ENCODE data around the gene KHK.
A peak's percentile ranks its signal among the peaks of the same experiment; 100 is the strongest.
"Not testable (repeated sequence)": the region's sequence is repeated elsewhere in the genome, so short reads cannot be mapped to it uniquely, and the experiment has no call there.

KHK gene

DNA sequence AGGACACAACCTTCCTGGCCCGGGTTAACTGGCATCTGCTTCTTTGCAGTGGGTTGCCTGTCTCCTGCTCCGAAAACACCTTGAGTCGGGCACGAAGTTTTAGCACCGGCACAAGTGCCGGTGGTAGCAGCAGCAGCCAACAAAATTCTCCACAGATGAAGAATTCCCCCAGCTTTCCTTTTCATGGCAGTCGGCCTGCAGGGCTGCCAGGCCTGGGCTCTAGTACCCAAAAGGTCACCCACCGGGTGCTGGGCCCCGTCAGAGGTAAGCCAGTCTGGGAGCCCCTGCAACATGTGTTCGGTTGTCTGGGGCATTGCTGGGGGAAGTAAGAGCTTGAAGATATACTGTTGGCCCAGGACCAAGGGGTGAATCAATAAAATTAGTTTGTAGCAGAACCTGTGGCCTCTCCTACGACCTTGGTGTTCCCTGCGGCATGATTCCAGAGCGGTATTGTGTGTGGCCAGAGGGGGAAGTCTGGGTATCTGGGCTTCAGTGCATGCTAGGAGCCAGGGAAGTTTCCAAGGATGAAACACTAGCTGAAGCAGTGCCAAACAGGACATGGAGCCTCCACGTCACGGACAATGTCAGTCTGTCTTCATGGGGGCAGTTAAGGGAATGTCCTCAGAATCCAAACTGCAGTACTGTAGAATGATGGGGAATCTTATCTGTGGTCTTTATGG lies 27.3 kb upstream of the KHK start:
- no peak for DNase-seq (ENCODE audit: low read depth in 2 of 2)

DNA sequence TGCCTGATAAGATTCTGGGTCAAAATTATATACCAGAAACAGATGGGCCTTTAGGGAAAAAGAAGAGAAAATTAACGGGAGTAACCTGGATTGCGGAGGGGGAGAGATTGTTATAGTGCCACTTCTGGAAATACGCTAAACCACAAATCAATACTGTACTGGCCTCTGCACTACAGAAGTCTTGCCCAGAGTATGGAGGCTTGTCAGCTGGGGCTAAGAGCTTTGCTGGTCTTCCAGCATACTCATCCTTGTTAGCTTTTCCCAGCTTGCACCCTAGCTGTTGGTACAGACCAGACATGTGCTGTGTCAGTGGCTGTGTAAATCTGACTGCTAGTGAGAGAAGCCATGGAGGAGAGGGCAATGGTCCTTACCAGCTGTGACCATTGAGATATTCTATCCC lies 26.2 kb upstream of the KHK start:
- DNase-seq (ENCODE audit: low read depth in 2 of 2) = no peak

DNA sequence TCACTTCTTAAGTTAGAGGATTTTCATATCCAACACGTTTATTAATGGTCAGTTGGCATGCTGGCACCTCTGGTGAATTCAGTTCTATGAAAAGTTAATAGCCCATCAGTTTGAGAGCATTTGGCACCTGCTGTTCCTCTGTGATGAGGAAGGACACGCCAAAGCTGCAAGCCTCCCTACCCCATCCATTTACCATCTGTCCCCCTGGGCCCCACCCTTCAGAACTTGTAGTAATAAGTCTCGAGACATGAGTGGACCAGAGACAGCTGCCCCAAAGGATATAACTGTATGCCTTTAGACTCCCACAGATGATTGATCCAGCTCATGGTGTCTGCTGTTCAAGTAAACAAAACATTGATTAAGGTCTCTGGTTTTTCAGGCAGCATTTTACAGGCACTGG lies 21.4 kb upstream of the KHK start:
- no peak for DNase-seq (ENCODE audit: low read depth in 2 of 2)

DNA sequence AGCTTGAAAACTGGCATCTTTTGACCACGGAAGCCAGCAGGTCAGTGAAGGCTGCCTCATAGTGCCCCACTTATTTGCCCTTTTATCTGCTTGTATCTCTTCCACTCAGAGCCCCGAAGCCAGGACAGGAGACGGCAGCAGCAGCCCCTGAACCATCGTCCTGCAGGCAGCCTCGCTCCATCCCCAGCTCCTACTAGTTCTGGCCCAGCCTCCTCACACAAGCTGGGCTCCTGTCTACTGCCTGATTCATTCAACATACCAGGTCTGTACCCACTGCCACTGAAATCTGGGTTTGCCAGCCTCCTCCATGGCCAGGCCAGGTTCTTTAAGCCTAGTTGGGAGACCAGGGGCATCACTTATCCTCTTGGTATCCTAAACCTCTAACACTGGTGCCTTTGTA lies 19.2 kb upstream of the KHK start:
- DNase-seq (ENCODE audit: low read depth in 2 of 2) = no peak

DNA sequence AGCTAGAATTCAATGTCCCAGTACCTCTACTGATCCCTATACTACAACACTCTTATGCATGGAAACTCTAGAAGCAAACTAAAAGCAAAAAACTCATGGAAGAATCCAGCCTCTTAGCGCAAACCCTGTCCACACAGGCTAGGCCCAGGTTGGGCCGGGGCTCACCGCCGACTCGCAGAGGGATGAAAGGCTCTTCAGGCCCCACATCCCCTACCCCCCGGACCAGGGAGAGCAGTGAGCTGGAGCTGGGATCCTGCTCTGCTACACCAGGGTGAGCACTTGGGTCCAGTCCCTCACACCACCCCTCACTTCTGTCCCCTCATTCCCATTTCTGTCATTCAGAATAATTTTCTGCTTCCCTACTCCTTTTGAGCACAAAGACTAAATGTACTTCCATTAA lies 17.1 kb upstream of the KHK start:
- DNase-seq (ENCODE audit: low read depth in 2 of 2) = no peak

DNA sequence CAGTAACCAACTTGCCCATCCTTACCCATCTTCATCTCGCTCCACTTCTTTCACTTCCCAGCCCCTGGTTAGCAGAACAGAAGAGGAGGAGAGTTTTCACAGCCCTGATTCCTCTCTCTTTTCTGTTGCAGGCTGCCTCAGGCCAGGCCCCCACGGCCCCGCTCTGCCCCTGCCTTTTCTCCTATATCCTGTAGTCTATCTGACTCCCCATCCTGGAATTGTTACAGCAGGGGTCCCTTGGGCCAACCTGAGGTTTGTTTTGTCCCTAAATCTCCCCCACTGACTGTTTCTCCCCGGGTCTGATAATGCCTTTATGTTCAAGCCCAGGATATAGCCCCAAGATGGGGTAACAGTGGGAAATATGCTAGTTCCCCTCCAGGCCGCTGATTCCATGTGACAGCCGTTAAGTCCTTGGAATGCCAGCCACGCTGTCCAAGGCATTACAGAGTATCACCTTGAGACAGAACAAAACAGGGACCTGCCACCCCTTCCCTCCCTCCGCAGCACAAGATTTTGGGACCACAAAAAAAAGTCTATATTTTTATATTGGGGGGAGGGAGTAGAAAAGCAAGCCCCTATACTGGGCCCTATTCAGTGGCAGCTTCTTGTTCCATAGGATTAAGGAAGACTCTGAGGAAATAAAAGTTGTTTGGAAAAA lies 16.5 kb upstream of the KHK start:
- DNase-seq (ENCODE audit: low read depth in 2 of 2) = no peak

DNA sequence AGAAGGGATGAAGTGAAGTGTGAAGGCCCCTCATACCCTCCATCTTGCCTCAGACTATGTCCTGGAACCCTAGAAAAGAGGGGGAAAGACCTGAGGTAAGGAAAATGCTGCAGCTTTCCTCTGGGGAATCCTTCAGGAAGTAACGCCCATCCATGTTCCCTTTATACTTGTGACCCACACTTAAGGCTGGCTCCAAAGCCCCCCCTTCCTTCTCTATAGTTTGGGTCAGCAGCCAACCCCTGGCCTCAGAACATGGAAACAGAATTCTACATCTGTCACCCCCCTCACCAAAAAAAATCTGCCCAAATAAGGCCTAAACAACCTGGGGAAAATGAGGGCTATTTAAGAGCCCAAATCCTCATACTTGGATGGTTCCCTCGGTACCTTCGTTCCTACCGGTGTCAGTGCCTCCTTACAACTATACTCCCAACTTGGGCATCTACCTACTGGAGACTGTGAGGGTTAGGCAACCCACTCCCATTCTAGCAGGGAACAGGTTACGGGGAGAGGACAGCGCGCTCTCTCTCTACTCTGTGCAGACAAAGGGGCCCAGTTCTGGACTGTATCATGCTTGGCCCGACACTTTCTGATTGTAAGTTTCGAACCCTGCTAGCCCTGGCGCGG lies 15.8 kb upstream of the KHK start:
- no peak for DNase-seq (ENCODE audit: low read depth in 2 of 2)

DNA sequence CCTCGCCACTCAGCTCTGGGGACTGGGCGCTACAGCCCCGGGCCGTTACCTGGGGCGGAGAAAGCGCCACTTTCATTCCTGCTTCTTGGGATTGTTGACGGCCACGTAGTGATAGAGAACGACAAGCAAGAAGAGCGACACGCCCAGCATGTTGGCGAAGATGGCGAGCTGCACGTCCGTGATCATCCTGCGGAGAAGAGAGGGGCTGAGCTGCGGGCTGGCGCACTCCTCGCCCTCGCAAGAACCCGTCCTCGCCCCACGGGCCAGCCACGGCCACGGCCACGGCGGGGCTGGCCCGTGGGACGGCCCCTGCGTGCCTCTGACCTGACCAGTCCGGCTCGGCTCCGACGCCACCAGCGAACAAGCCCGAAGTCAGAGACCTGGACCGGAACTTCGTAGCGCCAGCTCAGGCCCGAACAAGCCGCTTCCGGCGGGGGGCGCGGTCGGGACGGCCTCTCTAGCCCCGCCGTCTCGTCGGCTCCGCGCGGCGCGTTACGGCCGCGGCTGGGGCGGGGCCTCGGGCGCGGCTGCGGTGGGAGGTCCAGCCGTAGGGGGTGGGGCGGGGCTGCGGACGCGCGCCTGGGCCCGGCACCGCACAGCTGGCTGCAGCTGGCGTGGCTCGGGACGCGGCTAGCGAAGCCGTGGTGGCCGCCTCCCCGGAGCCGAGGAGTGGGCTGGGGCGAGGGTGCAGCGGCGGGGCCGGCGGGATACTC lies 15.1 kb upstream of the KHK start, which contains the start of gene OST4:
OST4 (minus strand) TSS at position 378 of the 713 bp plus-strand sequence.
- DNase-seq (ENCODE audit: low read depth in 2 of 2) = peak; percentile 76 to 83

DNA sequence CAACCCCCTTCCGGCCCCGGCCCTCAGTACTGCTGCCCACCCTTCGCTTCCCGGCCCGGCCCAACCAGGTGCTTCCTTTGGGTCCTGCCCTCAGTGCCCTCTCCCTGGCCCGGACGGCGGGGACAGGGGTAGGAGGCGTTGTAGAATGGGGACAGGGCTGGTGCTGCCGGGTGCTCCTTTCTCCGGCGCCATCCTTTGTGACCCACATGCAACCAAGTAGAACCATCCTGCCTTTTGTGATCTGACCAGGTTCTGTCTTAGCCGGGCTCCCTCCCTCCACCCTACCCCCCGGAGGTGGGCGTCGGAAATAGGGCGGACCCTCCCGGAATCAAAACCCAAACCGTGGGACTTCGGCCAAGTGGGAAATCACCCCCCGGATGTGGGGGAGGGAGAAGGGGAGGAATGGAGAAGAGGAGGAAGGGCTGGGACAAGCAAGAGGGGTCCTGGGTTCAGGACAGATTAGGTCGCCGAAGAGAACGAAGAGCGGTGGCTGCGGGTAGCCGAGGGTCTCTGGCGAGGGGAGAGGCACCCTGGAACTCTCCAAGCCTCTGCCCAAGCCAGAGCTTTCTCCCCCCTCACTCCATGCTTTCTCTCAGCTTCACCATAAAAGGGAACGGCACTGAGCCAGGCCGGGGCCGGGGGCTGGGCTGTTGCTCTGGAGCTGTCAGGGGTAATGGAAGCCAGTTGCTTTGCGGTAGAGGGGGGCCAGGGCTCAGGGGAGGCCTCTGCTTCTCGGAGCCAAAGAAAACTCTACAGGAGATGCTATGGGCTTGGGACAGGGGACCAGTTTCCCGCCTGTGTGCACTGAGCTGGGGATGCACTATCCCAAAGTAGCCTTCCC lies 14.4 kb upstream of the KHK start:
- DNase-seq (ENCODE audit: low read depth in 2 of 2) = no peak

DNA sequence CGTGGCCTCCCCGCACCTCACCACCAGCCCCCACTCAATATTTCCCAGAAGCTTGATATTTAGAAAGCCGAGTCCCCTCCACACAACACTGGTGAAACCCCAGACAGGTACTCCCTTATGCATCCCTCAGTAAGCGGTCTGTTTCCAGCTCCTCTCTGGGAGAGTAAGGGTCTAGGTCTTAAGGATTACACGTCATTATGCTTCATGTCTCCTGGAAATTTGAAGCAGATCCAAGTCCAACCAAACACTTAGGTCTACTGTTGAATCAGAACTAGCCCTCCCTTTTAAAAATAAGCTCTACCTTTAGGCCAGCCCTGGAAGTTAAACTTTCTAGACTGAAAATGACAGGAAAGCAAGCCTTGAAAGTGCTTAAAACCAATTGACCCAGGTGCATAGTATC lies 13.7 kb upstream of the KHK start:
- no peak for DNase-seq (ENCODE audit: low read depth in 2 of 2)

DNA sequence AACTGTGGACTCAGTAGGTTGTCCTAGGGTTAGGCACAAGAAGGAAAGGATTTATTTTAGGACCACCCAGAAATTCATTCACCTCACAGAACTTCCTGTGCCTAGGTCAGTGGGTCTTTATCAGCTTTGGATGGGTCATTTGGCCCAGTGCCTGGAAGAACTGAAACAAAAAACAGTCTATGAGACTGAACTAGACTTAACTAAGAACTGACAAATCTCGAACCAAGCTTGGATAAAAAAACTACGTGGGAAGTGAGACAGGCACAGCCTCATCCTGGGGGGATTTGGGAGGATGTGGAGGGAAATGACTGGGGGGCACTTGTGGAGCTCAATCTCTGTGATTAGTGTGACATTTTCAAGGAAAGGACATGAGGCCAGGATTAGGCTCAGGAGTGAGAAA lies 12.8 kb upstream of the KHK start:
- no peak for DNase-seq (ENCODE audit: low read depth in 2 of 2)

DNA sequence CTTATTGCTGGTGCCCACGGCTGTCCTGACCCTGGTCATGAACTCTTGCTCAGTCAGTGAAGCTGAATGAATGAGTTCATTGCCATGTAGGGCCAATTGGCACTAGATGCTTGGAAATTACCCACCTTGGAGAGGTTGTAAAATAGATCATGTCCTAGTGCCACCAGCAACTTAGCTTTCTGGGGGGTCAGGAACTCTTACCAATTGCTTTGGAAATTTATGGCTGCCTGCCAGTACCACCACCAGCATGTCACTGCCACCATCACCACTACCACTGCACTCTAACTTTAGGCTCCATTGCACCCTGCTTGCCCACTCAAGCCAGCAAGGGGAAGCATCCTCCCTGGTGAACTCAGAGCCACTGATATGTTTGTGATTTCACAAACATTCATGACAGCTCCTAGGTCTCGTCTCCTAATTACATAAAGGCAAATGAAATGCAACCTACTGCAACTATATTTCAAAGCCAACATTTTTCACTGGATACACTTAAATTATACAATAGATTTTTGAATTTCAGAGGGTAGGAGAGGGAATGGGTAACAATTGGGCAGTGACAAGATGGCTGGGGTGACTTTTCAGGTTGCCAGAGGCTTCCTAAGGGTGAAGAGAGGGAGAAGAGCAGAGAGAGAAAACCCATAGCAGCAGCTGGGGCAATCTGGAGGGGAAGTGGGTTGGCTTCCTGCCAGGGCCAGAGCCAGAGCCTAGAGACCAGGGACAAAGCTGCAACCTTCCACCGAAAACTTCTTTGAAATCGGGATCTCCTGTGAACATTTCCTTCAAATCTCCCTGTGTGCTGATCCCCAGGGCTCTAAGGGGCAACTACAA lies 11.6 kb upstream of the KHK start:
- peak in 1 of 2 donors; percentile 23 for DNase-seq (ENCODE audit: low read depth in 2 of 2)

DNA sequence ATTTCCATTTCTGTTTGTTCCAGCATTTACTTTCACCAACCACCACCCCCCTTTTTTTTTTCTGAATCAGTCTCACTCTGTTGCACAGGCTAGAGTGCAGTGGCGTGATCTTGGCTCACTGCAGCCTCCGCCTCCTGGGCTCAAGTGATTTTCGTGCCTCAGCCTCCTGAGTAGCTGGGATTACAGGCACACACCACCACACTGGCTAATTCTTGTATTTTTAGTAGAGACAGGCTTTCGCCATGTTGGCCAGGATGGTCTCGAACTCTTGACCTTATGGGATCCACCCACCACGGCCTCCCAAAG lies 11.1 kb upstream of the KHK start:
- DNase-seq (ENCODE audit: low read depth in 2 of 2) = not testable (repeated sequence)

DNA sequence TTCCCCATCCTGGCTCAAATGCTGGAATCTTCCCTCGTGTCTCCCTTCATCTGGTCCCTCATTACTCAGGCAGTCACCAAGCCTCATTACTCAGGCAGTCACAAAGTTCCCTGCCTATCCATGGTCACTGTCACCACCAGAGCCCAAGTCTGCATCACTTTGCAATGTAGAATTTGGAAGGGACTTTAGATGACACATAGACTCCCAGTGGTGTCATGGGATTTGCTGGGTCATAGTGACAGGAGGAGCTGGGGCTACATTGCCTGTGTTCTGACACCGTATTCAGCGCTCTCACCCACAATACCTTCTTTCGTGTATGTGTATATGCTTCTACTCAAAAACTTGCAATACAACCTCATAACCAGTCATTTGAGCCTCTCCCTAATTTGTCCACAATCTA lies 10.2 kb upstream of the KHK start:
- DNase-seq (ENCODE audit: low read depth in 2 of 2) = no peak

DNA sequence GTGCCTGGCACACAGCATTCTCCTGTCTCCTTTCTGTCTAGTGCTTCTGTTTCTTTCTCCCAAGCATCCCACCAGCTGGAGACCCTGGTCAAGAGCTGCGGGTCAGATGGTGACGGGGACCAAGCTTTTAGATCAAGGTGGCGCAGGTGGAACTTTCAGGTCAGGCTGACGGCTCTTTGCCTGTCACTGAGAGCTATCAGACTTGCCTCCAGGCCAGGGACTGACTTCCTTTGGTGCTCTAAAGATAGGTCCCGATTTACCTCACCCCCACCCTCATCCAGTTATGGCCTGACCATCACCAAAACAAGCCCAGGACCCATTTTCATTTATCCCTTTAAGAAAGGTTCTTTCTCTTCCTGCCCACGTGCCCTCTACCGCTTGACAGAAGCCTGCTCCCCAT lies 9.3 kb upstream of the KHK start:
- no peak for DNase-seq (ENCODE audit: low read depth in 2 of 2)

DNA sequence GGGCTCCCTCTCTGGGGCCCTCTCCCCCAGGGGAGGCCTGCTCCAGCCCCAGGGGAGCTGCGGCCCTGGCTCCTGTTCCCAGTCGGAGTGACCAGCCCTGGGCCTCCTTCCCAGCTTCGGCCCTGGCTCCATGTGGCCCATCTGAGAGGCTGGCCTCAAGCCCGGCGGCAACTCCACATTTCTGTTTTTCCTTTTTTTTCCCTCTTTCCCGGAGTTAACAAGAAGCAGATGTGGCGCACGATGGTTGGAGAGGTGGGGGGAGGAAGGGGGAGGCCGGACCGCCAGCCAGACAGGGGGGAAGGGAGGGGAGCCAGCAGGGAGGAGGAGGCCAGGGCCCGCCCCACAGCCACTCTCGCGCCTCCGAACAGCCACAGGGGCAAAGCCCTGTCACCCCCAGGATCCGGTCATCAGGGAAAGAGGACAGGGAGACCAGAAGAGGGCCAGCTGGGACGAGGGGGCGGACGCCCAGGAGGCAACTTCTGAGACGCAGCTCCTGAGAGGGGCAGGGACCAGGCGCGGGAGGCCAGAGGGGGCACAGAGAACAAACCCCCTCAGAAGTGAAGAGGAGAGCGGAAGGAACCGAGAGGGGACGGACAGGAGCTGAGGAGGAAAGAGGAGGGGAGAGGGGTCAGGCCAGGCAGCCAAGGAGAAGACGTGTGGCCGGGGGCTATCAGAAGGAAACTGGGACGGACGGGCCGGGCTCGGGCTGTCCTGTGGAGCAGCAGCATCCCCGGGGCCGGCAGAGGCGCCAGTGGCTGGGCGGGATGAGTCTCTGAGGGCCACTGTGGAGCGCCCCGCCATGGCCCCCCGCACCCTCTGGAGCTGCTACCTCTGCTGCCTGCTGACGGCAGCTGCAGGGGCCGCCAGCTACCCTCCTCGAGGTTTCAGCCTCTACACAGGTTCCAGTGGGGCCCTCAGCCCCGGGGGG lies 8.0 kb upstream of the KHK start, which contains the start of gene EMILIN1:
EMILIN1 (plus strand) TSS at position 349 of the 928 bp plus-strand sequence; CDS start at position 800, 451 bp downstream.
- no peak for DNase-seq (ENCODE audit: low read depth in 2 of 2)

DNA sequence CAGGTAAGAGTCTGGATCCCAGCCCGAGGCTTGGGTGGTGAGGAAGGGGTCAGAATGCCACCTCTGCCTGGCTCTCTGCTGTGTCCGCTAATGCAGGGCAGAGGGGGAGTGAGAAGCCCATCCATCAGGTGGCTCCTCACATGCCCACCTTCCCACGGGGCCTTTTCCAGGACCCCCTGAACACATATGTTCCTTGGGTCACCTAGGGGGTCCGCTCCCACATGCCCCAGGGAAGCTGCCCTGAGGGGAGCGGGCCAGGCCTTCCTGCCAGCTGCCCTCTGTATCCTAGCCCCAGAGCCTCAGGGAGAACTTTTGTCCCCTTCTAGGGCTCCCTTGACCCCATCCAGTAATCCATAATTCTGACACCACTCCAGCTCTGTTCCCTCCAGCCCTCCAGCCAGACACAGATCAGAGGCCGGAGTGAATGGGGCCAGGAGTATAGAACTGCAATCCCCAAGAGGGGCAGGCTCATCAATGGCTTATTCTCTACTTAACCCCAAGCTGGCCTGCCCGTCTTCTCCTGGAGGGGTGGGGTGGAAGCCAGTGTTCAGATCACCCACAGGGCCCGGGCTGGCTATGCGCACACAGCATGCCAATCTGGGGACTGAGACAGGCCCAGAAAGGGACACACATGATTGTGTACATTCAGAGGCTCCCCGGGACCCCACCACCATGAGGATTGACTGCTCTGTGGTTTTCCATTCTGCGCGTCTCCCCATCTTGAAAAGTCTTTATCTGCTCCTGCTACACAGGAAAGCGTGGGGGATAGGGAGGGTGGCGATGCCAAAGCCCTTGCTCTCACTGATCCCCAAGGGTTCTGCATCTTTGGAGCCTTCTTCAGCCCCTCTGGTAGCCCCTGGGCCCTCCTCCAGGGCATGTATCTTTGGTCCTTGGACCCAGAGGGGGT lies 7.1 kb upstream of the KHK start:
- DNase-seq (ENCODE audit: low read depth in 2 of 2) = no peak

DNA sequence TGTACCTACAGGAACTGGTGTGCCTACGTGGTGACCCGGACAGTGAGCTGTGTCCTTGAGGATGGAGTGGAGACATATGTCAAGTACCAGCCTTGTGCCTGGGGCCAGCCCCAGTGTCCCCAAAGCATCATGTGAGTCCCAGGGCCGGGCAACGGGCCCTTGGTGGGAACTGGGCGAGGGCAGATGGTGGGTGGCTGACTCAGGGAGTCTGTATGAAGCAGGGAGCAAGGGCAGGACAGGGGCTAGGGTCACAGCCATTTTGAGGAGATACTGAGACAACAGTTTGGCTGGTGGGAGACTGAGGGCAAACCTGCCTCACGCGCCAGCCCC lies 6.5 kb upstream of the KHK start:
- no peak for DNase-seq (ENCODE audit: low read depth in 2 of 2)

DNA sequence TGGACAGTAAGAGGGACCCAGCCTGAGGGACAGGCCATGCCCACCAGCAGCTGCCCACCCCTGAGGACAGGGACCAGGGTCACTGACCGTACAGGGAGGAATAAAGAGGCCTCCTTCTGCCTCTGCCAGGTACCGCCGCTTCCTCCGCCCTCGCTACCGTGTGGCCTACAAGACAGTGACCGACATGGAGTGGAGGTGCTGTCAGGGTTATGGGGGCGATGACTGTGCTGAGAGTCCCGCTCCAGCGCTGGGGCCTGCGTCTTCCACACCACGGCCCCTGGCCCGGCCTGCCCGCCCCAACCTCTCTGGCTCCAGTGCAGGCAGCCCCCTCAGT lies 6.0 kb upstream of the KHK start:
- DNase-seq (ENCODE audit: low read depth in 2 of 2) = no peak

All from stimulated activated CD8-positive, alpha-beta memory T cell treated with anti-CD3 and anti-CD28 coated beads, Interleukin-15, amount 100 ng/mL, for 4 hours (primary cell).